Colonic mucosa (tissue), 4 donors: ENCODE data around the gene BNC1. TPM values are rescaled to one million over a fixed set of nuclear protein-coding genes. Genes with fewer than 3 reads are reported as not detected.
"Not testable (repeated sequence)": the region's sequence is repeated elsewhere in the genome, so short reads cannot be mapped to it uniquely, and the experiment has no call there.

Experiments
- DNase-seq: peaks from one replicate; pipeline ENCODE4 v3.0.0-alpha.2; 2020
- H3K27ac ChIP-seq: fragments of 200-600 bp; one replicate; pipeline ENCODE4 v1.8.0; 2021
- H3K27me3 ChIP-seq: fragments of 200-600 bp; one replicate; pipeline ENCODE4 v1.8.0; 2021
- H3K36me3 ChIP-seq: fragments of 200-600 bp; one replicate; pipeline ENCODE4 v1.8.0; 2021
- H3K4me1 ChIP-seq: fragments of 200-600 bp; one replicate; pipeline ENCODE4 v1.8.0; 2021; ENCODE audit warnings: mild to moderate bottlenecking
- H3K4me3 ChIP-seq: fragments of 200-600 bp; one replicate; pipeline ENCODE4 v1.8.0; 2021
- H3K9ac ChIP-seq, 2 donors: one replicate each; pipeline ENCODE4 v1.7.0; 2013; ENCODE audit warnings: control low read depth in 2 of 2, low read depth in 2 of 2, low read length in 2 of 2
- H3K9me3 ChIP-seq: fragments of 200-600 bp; one replicate; pipeline ENCODE4 v1.8.0; 2021
- CTCF ChIP-seq: fragments of 200-600 bp; IDR thresholded peaks from one replicate; pipeline ENCODE4 v1.8.0; 2022; ENCODE audit warnings: antibody characterized with exemption, mild to moderate bottlenecking
- intact Hi-C: fragments of 100-400 bp; cut with DNase I; formaldehyde crosslinking; loops from one replicate; pipeline ENCODE4 v1.14.1; 2022
- total RNA-seq, 2 donors: library from RNA; stranded (reverse); fragmentation: NEBNext Ultra II Directional in 1 of 2; extraction: Animal tissue kit (Norgen Biotek cat#: 25700) in 1 of 2; gene quantifications; one replicate each; pipeline ENCODE4 v1.2.1, GENCODE V29; 2021
- donor health status: healthy.
- donor health status: DM: no; HTN: no; CAD: no.
- donor health status: DM: no; HTN: no; CAD: no.

BNC1 gene
- total RNA-seq, 2 donors from 2014 or later = not detected

- no peaks in the 10 kb centered on the region for H3K9me3 ChIP-seq
- H3K9ac ChIP-seq = no peak overlapping the region
- no peak for TF ChIP-seq CTCF
- no peak overlapping the region for H3K4me3 ChIP-seq
- no peaks in the 10 kb centered on the region for H3K36me3 ChIP-seq
- H3K27ac ChIP-seq = no peak overlapping the region
- intact Hi-C loops = no loop called here
- H3K27me3 ChIP-seq = no peaks in the 10 kb centered on the region
- DNase-seq = no peak
- H3K4me1 ChIP-seq = no peaks in the 10 kb centered on the region
Observed at GRCh38 chr15:83268147-83268546, 16.3 kb downstream of the BNC1 start.

GRCh38 chr15:83262594-83263315, 21.7 kb downstream of the BNC1 start:
- Histone ChIP-seq H3K9ac (no peak overlapping the region), H3K27ac (no peak overlapping the region), H3K36me3 (no peaks in the 10 kb centered on the region)

GRCh38 chr15:83262181-83262580, 22.3 kb downstream of the BNC1 start:
- H3K9me3 ChIP-seq, H3K27ac ChIP-seq, DNase-seq, H3K9ac ChIP-seq, H3K4me1 ChIP-seq, H3K4me3 ChIP-seq, intact Hi-C loops, H3K36me3 ChIP-seq, H3K27me3 ChIP-seq: not testable (repeated sequence)

More at GRCh38 chr15:83262594-83263315, 21.7 kb downstream of the BNC1 start:
- no peaks in the 10 kb centered on the region for H3K4me1 ChIP-seq
- no peak overlapping the region for H3K4me3 ChIP-seq
- no peak for TF ChIP-seq CTCF
- H3K9me3 ChIP-seq = no peaks in the 10 kb centered on the region
- no peaks in the 10 kb centered on the region for H3K27me3 ChIP-seq
- no peak for DNase-seq
- intact Hi-C loops = no loop called here

GRCh38 chr15:83250781-83251180, 33.7 kb downstream of the BNC1 start:
- no peaks in the 10 kb centered on the region for H3K27me3 ChIP-seq
- H3K9ac ChIP-seq = no peak overlapping the region
- no peak for DNase-seq
- no peak for TF ChIP-seq CTCF
- H3K4me3 ChIP-seq = no peak overlapping the region
- H3K9me3 ChIP-seq = no peaks in the 10 kb centered on the region
- no peaks in the 10 kb centered on the region for H3K4me1 ChIP-seq
- H3K27ac ChIP-seq = no peak overlapping the region
- H3K36me3 ChIP-seq = no peaks in the 10 kb centered on the region
- intact Hi-C loops = no loop called here

- Histone ChIP-seq H3K4me3 (no peak overlapping the region), H3K27me3 (no peaks in the 10 kb centered on the region), H3K4me1 (no peaks in the 10 kb centered on the region), H3K9me3 (no peaks in the 10 kb centered on the region), H3K9ac (no peak overlapping the region), H3K36me3 (no peaks in the 10 kb centered on the region), H3K27ac (no peak overlapping the region)
- no peak for DNase-seq
- TF ChIP-seq CTCF = no peak
- intact Hi-C loops = loop anchor here (5.0 kb wide), 2 partner anchors 188 to 313 kb away; no protein-coding TSS in a partner anchor
Observed at GRCh38 chr15:83249030-83249343, 35.5 kb downstream of the BNC1 start.
